ENCODE measurements around the gene KMT2A.

Gene KMT2A

GRCh38 chr11:118442301-118442700 lies 6.0 kb downstream of the KMT2A start:
- H3K4me3 ChIP-seq (replicated peaks; ENCODE audit: low read depth, low read length): no peak overlapping the region
- TF ChIP-seq, protein P1, sequence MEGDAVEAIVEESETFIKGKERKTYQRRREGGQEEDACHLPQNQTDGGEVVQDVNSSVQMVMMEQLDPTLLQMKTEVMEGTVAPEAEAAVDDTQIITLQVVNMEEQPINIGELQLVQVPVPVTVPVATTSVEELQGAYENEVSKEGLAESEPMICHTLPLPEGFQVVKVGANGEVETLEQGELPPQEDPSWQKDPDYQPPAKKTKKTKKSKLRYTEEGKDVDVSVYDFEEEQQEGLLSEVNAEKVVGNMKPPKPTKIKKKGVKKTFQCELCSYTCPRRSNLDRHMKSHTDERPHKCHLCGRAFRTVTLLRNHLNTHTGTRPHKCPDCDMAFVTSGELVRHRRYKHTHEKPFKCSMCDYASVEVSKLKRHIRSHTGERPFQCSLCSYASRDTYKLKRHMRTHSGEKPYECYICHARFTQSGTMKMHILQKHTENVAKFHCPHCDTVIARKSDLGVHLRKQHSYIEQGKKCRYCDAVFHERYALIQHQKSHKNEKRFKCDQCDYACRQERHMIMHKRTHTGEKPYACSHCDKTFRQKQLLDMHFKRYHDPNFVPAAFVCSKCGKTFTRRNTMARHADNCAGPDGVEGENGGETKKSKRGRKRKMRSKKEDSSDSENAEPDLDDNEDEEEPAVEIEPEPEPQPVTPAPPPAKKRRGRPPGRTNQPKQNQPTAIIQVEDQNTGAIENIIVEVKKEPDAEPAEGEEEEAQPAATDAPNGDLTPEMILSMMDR (IDR thresholded peaks at IDR 0.05; ENCODE audit: low read length, missing control alignments): no peak

DNA sequence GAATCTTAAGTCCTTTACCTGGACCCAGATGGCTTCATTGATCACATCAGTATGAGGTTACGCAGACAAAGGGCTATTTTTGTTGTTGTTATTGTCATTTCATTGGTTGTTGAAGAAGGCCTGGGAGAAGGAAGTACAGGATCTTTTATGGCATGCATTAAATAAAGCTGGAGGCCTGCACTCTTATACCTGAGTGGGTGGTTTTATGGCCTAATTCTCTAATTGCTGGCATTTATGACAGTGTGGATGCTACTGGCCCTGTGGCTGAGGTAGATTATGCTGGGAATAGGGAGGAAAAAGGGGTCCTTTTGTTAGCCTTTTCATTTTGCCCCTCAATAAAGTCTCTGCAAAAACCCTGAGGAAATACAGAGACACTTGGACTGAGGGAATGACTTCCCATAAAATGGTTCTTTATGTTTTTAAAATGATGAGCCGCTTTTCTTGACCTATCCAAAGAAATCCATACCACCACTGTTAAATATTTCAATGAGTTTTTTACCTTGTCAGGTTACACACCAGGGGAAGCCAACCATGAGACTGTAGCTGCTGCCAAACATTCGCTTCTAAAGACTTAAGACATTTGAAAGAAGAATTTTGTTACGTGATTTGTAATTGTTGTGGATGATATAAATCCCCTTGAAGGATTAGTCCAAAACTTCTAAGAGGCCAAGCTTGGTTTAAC lies 6.8 kb downstream of the KMT2A start:
- H3K4me3 ChIP-seq (replicated peaks; ENCODE audit: low read depth, low read length): no peak overlapping the region
- no peak for DNase-seq (ENCODE audit: low read depth)
- TF ChIP-seq, protein P1 (IDR thresholded peaks at IDR 0.05; ENCODE audit: low read length, missing control alignments): no peak

More at GRCh38 chr11:118442301-118442700, 6.0 kb downstream of the KMT2A start:
- DNase-seq (ENCODE audit: low read depth): no peak

GRCh38 chr11:118443590-118444218 lies 7.4 kb downstream of the KMT2A start:
- H3K4me3 ChIP-seq (replicated peaks; ENCODE audit: low read depth, low read length): no peak overlapping the region
- no peak for DNase-seq (ENCODE audit: low read depth)
- TF ChIP-seq, protein P1 (IDR thresholded peaks at IDR 0.05; ENCODE audit: low read length, missing control alignments): no peak

DNA sequence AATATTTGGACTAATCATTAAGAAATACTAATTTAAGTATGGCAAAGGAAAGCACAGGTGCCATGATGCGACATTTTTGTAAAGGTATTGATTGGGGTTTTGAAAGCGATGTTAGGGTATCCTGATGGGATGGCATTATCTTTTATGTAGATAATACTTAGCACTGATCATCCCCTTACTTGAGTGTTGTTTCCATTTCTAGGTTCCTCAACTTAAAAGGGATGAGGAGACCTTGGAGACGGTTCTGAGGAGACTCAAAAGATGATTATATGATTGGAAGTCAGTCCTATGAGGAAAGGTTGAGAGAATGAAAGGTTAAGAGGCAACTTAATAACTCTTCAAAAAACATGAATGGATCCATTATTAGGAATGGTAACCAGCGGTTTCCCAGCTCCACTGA lies 11.1 kb downstream of the KMT2A start:
- no peak for DNase-seq (ENCODE audit: low read depth)
- H3K4me3 ChIP-seq (replicated peaks; ENCODE audit: low read depth, low read length): no peak overlapping the region
- TF ChIP-seq, protein P1 (IDR thresholded peaks at IDR 0.05; ENCODE audit: low read length, missing control alignments): no peak

GRCh38 chr11:118448294-118448693 lies 12.0 kb downstream of the KMT2A start:
- TF ChIP-seq, protein P1 (IDR thresholded peaks at IDR 0.05; ENCODE audit: low read length, missing control alignments): no peak
- H3K4me3 ChIP-seq (replicated peaks; ENCODE audit: low read depth, low read length): no peak overlapping the region
- peak; percentile 52 for DNase-seq (ENCODE audit: low read depth)

DNA sequence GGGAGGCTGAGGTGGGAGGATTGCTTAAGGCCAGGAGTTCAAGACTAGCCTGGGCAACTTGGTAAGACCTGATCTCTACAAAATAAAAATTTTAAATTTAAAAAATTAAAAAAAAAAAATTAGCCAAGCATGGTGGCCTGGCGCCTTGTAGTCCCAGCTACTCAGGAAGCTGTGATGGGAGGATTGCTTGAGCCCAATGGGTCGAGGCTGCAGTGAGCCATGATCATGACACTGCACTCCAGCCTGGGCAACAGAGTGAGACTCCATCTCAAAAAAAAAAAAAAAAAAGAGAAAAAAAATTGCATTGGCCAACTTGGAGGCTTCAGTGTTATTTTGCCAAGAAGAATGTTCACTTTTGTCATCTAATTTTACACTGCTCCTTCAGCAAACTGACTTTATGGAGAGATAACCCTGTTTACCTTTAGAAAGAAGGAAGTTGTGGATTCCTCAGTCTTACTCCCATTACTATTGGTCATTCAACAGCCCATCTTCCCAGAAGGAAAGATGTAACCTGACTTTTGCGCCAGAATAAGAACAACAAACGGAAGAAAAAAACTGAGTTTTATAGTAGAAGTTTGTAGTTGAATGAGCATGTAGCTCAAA lies 13.1 kb downstream of the KMT2A start:
- no peak overlapping the region for H3K4me3 ChIP-seq (replicated peaks; ENCODE audit: low read depth, low read length)
- DNase-seq (ENCODE audit: low read depth): no peak
- TF ChIP-seq, protein P1 (IDR thresholded peaks at IDR 0.05; ENCODE audit: low read length, missing control alignments): no peak
